Activated CD4-positive, alpha-beta memory T cell treated with anti-CD3 and anti-CD28 coated beads, Interleukin-2, amount 10 ng/mL, durations not matched to agents 7 days and 5 days (primary cell): ENCODE measurements around the gene PCARE. TPM values are rescaled to one million over a fixed set of nuclear protein-coding genes. Genes with fewer than 3 reads are reported as not detected.

ENCODE experiments used
- CTCF ChIA-PET: fragments of 350-600 bp; sonication (Branson Sonifier 250); formaldehyde crosslinking; loops from one replicate; lab custom pipeline; 2021; ENCODE audit warnings: antibody characterized with exemption, inconsistent platforms; lab: Charles Lee
- POLR2A ChIA-PET: fragments of 350-600 bp; sonication (Branson Sonifier 250); formaldehyde crosslinking; loops from one replicate; lab custom pipeline; 2021; ENCODE audit warnings: antibody characterized with exemption; lab: Charles Lee
- DNase-seq: peaks from one replicate; pipeline ENCODE4 v3.0.0-alpha.2; 2020
- H3K27ac Mint-ChIP-seq: one replicate; pipeline ENCODE4 v1.8.0; 2021; ENCODE audit warnings: mild to moderate bottlenecking, mixed read lengths
- H3K27me3 Mint-ChIP-seq: one replicate; pipeline ENCODE4 v1.8.0; 2021; ENCODE audit warnings: mixed read lengths
- H3K36me3 Mint-ChIP-seq: one replicate; pipeline ENCODE4 v1.8.0; 2021; ENCODE audit warnings: low read depth, mixed read lengths
- H3K4me1 Mint-ChIP-seq: one replicate; pipeline ENCODE4 v1.8.0; 2021; ENCODE audit warnings: mixed read lengths
- H3K4me3 Mint-ChIP-seq: one replicate; pipeline ENCODE4 v1.8.0; 2021; ENCODE audit warnings: mild to moderate bottlenecking, mixed read lengths
- H3K9me3 Mint-ChIP-seq: one replicate; pipeline ENCODE4 v1.8.0; 2021; ENCODE audit warnings: mixed read lengths
- total RNA-seq, 2 experiments: library from RNA; stranded (reverse); gene quantifications; one replicate each; pipeline ENCODE4 v1.2.3, GENCODE V29; 2021

PCARE gene
- total RNA-seq, 2 experiments from 2014 or later: not detected

DNA sequence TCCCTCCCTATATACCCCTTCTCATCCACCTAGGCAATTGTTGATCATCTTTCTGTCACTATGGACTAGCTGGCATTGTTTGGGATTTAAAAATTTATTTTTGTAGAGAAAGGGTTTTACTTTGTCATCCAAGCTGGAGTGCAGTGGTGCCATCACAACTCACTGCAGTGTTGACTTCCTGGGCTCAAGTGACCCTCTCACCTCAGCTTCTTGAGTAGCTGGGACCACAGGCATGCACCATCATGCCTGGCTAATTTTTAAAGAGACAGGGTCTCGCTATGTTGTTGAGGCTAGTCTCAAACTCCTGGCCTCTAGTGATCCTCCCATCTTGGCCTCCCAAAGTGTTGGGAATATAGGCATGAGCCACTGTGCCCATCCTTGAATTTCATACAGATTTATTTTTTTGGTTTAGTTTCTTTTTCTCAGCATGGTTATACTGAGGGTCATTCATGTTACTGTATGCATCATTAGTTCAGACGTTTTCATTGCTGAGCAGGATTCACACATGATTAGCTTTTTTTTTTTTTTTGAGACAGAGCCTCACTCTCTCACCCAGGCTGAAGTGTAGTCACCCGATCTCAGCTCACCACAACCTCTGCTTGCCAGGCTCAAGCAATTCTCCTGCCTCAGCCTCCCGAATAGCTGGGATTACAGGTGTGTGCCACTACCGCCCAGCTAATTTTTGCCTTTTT lies 8.6 kb upstream of the PCARE start:
- peaks cover 9% of the 10 kb centered on the region for H3K27me3 Mint-ChIP-seq

DNA sequence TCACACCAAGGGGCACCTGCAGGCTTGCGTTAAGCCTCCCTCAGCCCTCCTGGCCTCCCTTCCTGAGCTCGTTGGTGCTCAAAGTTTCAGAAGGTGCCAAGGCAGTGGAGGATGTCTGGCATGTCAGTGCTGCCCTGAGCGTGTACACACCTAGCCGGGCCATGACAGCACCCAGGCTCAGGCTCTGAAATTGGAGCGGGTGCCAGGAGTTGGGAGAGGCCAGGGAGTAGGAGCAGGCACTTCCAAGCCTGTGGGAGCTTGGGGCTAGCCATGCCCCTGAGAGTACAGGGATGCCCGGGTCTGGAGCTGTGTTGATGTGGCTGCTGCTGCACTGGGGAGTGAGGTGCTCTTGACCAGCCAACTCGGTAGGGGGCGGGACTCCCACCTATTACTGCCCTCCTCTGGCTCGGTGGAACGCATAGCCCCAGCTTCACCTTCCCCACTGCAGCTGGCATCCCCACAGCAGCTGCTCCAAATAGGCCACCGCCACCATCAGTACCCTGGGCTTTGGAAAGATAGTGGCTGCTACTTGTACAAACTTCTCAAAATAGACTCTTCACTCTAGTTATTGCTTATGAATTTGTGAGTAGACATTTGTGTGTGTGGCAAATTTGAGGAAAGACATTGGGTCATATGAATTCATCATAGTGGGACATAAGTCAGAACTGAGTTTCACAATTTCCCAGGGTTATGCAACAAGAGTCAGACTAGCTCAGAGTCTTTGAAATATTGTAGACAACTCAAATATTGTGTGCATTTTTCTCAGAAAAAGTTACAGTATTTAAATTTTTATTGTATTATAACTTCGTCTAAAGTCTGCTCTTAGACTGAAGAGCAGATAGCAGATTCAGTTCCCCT lies 6.8 kb upstream of the PCARE start:
- Mint-ChIP-seq H3K9me3 (peaks cover 3% of the 10 kb centered on the region), H3K27ac (no peak overlapping the region), H3K4me3 (no peak overlapping the region), H3K4me1 (no peaks in the 10 kb centered on the region), H3K36me3 (no peaks in the 10 kb centered on the region), H3K27me3 (no peaks in the 10 kb centered on the region)
- DNase-seq: no peak
- CTCF ChIA-PET: no interaction called here
- POLR2A ChIA-PET: no interaction called here

More for the DNA sequence above, 8.6 kb upstream of the PCARE start:
- Mint-ChIP-seq H3K27ac (no peak overlapping the region), H3K36me3 (no peaks in the 10 kb centered on the region), H3K9me3 (peaks cover 3% of the 10 kb centered on the region), H3K4me1 (no peaks in the 10 kb centered on the region), H3K4me3 (no peak overlapping the region)
- ChIA-PET POLR2A (interaction anchor here (0.7 kb wide), 1 partner anchor 68 kb away, joined by 3 read pairs; no protein-coding TSS in a partner anchor), CTCF (interaction anchor here (1.1 kb wide), 1 partner anchor 109 kb away, joined by 4 read pairs; no protein-coding TSS in a partner anchor)
- no peak for DNase-seq

DNA sequence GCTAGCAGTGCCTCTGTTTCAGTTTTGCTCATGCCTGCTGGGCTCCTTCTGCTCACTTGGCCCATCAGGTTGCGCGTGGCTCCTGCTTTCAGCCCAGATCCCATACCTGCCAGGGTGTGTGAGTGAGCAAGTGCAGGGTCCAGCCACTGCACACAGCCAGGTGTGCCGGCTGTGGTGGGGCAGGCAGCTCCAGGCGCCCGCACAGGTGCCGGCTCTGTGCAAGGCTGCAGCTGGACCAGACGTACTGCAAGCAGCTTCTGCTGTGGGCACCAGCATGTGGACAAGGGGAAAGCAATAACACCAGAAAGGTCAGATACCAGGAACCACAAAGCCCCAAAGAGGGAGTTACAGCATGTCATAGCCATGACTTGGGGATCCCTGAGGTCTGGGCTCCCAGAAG lies 5.6 kb upstream of the PCARE start:
- Mint-ChIP-seq H3K9me3 (peaks cover 3% of the 10 kb centered on the region), H3K27me3 (no peaks in the 10 kb centered on the region), H3K36me3 (no peaks in the 10 kb centered on the region), H3K27ac (no peak overlapping the region), H3K4me3 (no peak overlapping the region), H3K4me1 (no peaks in the 10 kb centered on the region)
- CTCF ChIA-PET: no interaction called here
- POLR2A ChIA-PET: no interaction called here
- no peak for DNase-seq

GRCh38 chr2:29075894-29076705 lies 1.8 kb upstream of the PCARE start:
- Mint-ChIP-seq H3K9me3 (peaks cover 3% of the 10 kb centered on the region), H3K27me3 (no peaks in the 10 kb centered on the region), H3K4me3 (no peak overlapping the region), H3K36me3 (no peaks in the 10 kb centered on the region), H3K4me1 (no peaks in the 10 kb centered on the region), H3K27ac (no peak overlapping the region)
- ChIA-PET CTCF (interaction anchor here (1.6 kb wide), 1 partner anchor 117 kb away, joined by 6 read pairs; no protein-coding TSS in a partner anchor), POLR2A (no interaction called here)
- DNase-seq: no peak

GRCh38 chr2:29073933-29074332 lies 390 bp downstream of the PCARE start:
- no peak for DNase-seq
- CTCF ChIA-PET: interaction anchor here (0.7 kb wide), 1 partner anchor 16 kb away, joined by 3 read pairs; no protein-coding TSS in a partner anchor
- H3K4me3 Mint-ChIP-seq: no peak overlapping the region
- no peaks in the 10 kb centered on the region for H3K36me3 Mint-ChIP-seq
- H3K9me3 Mint-ChIP-seq: no peaks in the 10 kb centered on the region
- H3K4me1 Mint-ChIP-seq: no peaks in the 10 kb centered on the region
- no peaks in the 10 kb centered on the region for H3K27me3 Mint-ChIP-seq
- H3K27ac Mint-ChIP-seq: no peak overlapping the region
- POLR2A ChIA-PET: no interaction called here

DNA sequence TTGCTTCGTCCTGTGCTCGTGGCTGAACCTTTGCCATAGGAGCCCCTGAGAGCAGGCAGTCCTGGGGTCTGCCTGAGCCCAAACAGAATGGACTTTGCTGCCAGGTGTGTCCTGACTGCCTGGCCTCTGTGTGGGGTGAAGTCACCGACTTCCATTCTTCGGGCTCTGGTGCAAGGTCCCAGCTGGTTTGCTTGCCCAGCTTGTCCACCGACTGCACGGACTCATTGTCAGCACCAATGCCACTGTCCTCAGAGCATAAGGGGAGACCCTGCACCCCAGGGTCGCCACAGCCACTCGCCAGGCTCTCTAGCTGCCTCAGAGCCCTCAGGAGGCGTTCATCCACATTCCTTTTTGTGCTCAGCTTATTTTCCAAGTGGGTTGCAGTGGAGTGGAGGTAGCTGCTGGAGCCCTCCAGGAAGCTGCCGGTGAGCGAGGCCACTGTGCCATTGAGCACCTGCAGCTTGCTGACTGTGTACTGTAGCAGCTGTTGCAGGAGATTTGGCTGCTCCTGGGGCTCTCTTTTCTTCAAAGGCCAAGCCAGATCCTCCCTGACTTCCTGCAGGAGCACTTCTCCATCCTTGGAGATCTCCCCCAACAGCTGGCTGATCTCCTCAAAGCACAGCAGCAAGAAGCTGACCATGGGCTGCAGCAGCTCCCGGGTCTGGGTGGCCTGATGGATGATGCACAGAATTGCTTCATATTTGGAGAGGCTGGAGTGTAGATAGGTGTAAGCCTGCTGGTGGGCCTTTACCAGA lies 1.2 kb downstream of the PCARE start:
- no peaks in the 10 kb centered on the region for H3K36me3 Mint-ChIP-seq
- no peak for DNase-seq
- H3K4me1 Mint-ChIP-seq: no peaks in the 10 kb centered on the region
- no peaks in the 10 kb centered on the region for H3K27me3 Mint-ChIP-seq
- CTCF ChIA-PET: interaction anchor here (0.7 to 1.1 kb wide), 2 partner anchors 16 to 58 kb away, joined by 3 read pairs; no protein-coding TSS in a partner anchor
- H3K27ac Mint-ChIP-seq: no peak overlapping the region
- no peaks in the 10 kb centered on the region for H3K9me3 Mint-ChIP-seq
- H3K4me3 Mint-ChIP-seq: no peak overlapping the region
- POLR2A ChIA-PET: no interaction called here

- no peak overlapping the region for H3K27ac Mint-ChIP-seq
- no peaks in the 10 kb centered on the region for H3K27me3 Mint-ChIP-seq
- H3K4me1 Mint-ChIP-seq: no peaks in the 10 kb centered on the region
- H3K4me3 Mint-ChIP-seq: no peak overlapping the region
- H3K9me3 Mint-ChIP-seq: no peaks in the 10 kb centered on the region
- H3K36me3 Mint-ChIP-seq: no peaks in the 10 kb centered on the region
- ChIA-PET POLR2A (no interaction called here), CTCF (no interaction called here)
- no peak for DNase-seq
These were observed 2.1 kb downstream of the PCARE start for GRCh38 chr2:29072251-29072650.

- no peak overlapping the region for H3K27ac Mint-ChIP-seq
- no peaks in the 10 kb centered on the region for H3K27me3 Mint-ChIP-seq
- no peaks in the 10 kb centered on the region for H3K4me1 Mint-ChIP-seq
- ChIA-PET CTCF (no interaction called here), POLR2A (no interaction called here)
- DNase-seq: no peak
- H3K4me3 Mint-ChIP-seq: no peak overlapping the region
- H3K36me3 Mint-ChIP-seq: no peaks in the 10 kb centered on the region
- no peaks in the 10 kb centered on the region for H3K9me3 Mint-ChIP-seq
These were observed 3.0 kb downstream of the PCARE start for GRCh38 chr2:29071032-29071975.

- CTCF ChIA-PET: no interaction called here
- no peaks in the 10 kb centered on the region for H3K4me1 Mint-ChIP-seq
- H3K27ac Mint-ChIP-seq: no peak overlapping the region
- POLR2A ChIA-PET: no interaction called here
- no peaks in the 10 kb centered on the region for H3K9me3 Mint-ChIP-seq
- H3K4me3 Mint-ChIP-seq: no peak overlapping the region
- no peak for DNase-seq
- no peaks in the 10 kb centered on the region for H3K27me3 Mint-ChIP-seq
- H3K36me3 Mint-ChIP-seq: no peaks in the 10 kb centered on the region
These were observed 3.8 kb downstream of the PCARE start for GRCh38 chr2:29070526-29070925.

GRCh38 chr2:29068513-29068912 lies 5.8 kb downstream of the PCARE start:
- no peak for DNase-seq
- Mint-ChIP-seq H3K36me3 (no peaks in the 10 kb centered on the region), H3K4me1 (no peaks in the 10 kb centered on the region), H3K9me3 (no peaks in the 10 kb centered on the region), H3K4me3 (no peak overlapping the region), H3K27ac (no peak overlapping the region), H3K27me3 (no peaks in the 10 kb centered on the region)
- ChIA-PET POLR2A (no interaction called here), CTCF (no interaction called here)

DNA sequence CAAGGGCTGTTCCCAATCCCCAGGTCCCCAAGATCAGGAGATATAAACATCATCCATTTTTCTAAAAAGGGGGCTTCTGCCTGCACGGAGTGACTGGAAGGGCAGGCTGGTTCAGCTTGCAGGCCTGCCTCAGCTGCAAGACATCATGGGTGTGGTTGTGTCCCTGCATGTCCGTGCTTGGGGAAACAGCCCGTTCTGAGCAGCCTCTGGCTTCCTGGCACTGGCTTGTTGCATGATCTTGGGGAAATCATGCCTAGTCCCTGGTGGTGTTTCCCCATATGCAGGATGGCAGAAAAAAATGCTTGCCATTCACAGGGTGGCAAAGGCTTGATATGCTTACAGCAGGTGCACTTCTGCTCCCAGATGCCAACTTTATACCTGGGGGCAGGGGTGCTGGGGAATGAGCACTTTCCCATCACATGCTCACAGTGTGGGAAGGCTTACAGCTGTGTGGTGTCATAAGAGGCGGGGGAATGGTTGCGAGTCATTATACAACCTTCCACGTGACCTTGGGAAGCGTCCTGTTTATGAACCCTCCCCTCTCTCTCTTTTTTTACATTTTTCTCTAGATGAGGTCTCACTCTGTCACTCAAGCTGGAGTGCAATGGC lies 7.2 kb downstream of the PCARE start:
- CTCF ChIA-PET: no interaction called here
- H3K4me3 Mint-ChIP-seq: no peak overlapping the region
- no peaks in the 10 kb centered on the region for H3K27me3 Mint-ChIP-seq
- H3K4me1 Mint-ChIP-seq: no peaks in the 10 kb centered on the region
- DNase-seq: no peak
- no peaks in the 10 kb centered on the region for H3K36me3 Mint-ChIP-seq
- no peak overlapping the region for H3K27ac Mint-ChIP-seq
- POLR2A ChIA-PET: interaction anchor here (0.6 kb wide), 1 partner anchor 47 kb away, joined by 3 read pairs; no protein-coding TSS in a partner anchor
- H3K9me3 Mint-ChIP-seq: no peaks in the 10 kb centered on the region
